NCI-H1694 treated with DMSO at 0.1 percent for 48 hours (cell line): ENCODE data around the gene ZNRD2.

Experiments
- DNase-seq: peaks from one replicate; lab custom pipeline; 2025; lab: John Stamatoyannopoulos, UW

ZNRD2 gene

DNA sequence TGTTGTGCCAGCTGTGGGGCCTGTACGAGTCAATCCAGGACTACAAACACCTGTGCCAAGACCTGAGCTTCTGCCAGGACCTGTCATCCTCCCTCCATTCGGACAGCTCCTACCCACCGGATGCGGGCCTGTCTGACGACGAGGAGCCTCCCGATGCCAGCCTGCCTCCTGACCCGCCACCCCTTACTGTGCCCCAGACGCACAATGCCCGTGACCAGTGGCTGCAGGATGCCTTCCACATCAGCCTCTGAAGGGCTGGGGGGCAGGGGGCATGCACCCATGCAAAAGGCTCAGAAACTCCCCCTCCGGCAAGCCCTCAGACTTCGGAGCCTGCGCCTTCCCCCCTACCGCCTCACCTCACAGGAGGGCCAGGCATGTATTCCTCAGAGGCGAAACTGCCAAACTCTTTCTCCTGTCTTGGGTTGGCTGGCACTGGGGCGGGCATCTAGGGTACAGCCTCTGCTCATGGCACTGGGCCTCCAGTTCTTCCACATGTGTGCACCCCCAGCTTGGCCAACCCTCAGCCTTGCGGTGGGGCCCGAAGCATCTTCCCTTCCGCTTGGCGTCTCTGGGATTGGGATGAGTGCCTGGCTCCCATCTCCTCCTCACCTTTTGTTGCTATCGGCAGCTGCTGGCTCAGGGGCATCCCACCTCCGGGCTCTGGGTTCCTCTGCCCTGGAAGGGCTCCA is 3.3 kb downstream of the ZNRD2 start:
- DNase-seq, result no peak

DNA sequence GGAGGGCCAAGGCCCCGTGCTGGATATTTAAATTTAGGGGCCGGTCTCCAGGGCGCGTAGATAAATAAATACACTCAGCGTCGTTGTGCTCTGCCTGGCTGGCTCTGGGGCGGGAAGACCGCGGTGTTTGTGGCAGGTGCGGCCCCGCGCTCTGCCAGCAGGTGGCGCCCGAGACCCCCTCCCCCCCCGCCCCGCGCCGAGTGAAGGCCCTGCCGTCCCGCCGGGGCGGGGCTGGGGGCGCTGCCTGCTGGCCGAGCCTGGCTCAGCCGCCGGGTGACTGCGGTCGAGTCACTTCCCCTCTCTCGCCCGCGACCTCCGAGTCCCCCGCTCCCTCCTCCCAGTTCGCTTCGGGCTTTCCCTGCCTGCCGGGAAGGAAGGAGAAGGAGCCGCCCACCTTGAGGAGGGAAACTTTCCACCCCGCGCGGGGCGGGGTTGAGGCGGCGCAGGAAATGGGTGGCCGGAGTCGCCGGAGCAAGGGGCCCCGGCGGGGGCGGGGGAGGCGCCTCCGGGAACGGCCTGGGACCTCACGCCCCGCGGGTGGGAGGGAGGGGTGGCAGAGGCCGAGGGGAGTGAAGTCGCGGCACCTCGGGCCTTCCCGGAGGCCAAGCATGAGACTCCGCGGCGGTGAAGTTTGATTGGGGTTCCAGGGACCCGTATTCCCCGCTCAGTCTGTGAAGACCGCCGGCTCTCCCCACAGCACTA is 4.0 kb downstream of the ZNRD2 start:
- peak; percentile 43 for DNase-seq

DNA sequence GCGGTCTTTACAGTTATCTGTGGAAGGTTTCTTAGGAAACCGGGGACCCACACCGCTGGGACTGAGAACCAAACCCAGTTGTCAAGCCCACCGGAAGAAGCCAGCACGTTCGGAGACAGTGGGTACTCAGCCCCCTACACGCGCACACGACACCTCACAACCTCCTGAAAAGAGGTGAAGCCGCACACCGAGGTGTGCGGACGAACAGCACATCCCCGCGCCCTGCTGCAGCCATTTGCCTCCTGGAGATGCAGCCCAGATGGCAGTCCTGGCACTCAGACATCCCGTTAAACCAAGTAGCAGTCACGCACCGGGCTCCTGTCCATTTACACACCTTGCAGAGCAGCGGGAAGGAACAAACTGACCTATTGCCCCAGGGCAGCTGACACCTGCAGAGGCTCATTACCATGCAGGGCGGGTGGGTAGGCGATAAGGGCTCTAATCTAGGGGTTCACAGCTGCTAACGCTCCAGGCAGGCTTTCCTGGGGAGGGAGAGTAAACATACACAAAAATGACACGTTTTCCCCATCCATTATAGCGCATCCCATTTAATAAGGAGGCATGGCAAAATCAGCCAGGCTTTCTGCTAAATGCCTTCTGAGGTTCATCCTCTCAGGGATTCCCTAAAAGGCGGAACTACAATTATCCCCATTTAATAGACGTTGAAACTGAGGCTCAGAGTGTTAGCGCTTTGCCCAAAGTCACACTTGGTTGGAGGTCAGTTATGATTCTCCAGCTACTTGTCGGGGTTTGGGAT is 4.7 kb downstream of the ZNRD2 start:
- DNase-seq, result no peak

DNA sequence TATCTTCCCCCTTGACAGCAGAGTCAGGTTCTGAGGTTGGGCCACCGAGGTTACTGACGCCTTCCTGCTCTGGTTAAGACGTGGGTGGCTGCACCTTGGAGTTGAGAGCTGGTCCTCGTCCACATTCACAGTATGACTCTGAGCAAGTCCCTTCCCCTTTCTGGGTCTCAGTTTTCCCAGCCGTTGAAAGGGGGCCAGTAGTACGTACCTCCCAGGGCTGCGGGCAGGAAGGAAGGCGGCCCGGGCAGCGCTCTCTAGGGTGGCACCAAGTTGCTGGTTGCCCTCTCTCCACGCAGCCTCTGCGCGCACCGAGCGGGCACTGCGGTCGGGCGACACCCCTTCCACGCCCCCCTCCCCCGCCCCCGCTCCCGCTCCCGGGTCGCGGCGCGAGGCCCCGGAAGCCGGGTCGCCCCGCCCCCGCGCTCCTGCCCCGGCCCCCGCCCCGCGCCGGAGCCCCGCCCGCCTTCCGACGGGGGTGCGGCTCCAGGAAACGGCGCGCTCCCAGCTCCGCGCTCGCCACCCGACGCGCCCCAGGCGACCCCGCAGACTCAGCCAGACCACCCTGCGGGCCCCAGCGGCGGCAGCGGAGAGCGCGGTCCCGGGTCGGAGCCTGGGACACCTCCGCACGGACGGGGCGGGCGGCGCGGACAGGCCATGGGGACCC is 5.4 kb downstream of the ZNRD2 start, which contains the start of gene EHBP1L1:
EHBP1L1 (plus strand) TSS at position 486 of the 664 bp plus-strand sequence. CDS start 250 bp downstream, outside the sequence.
- no peak for DNase-seq

DNA sequence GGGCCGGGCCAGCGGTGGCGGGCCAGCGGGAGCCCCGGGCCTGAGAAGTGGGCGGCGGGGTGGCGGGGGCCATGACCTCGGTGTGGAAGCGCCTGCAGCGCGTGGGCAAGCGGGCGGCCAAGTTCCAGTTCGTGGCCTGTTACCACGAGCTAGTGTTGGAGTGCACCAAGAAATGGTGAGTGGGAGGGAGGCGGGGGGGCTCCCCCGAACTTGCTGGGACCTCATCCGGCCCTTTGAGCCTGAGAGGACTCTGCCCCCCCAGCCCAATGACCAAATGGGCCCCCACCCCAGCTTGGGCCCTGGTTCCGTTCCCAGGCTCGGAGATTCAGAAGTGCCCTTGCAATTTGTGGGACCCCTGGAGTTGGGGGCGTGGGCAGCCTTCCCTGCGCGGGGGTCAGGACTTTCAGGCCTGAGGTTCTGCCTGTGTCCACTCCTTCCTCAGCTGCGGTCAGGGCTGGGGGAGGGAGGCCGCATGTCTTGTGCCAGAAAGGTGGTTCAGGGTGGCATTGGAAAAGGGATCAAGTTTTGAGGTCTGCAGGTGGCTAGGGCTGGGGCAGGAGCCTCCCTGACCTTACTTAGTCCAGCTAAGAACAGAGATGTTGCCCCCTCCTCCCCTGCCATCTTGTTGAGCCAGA is 6.1 kb downstream of the ZNRD2 start:
- no peak for DNase-seq

GRCh38 chr11:65576867-65577755 is 6.8 kb downstream of the ZNRD2 start:
- no peak for DNase-seq

GRCh38 chr11:65577756-65578109 is 7.5 kb downstream of the ZNRD2 start:
- DNase-seq, result no peak

- DNase-seq, result no peak
Measured at GRCh38 chr11:65578134-65578533, 7.9 kb downstream of the ZNRD2 start.

GRCh38 chr11:65578667-65579066 is 8.4 kb downstream of the ZNRD2 start:
- DNase-seq, result no peak

DNA sequence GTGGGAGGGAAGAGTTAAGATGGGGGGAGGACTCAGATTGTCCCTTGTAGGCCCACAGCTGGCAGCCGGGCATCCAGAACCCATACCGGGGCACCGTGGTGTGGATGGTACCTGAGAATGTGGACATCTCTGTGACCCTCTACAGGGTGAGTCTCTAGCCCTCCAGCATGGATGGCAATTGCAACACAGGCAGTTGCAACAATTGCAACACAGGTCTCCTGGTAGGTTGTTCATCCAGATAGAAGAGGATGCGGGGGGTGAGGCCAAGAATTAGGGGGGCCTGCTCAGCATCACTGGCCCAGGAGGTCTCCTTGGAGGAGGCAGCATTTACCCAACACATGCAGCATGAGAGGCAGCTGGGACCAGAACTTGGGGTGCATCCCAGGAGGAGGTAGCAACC is 9.0 kb downstream of the ZNRD2 start:
- DNase-seq, result no peak

DNA sequence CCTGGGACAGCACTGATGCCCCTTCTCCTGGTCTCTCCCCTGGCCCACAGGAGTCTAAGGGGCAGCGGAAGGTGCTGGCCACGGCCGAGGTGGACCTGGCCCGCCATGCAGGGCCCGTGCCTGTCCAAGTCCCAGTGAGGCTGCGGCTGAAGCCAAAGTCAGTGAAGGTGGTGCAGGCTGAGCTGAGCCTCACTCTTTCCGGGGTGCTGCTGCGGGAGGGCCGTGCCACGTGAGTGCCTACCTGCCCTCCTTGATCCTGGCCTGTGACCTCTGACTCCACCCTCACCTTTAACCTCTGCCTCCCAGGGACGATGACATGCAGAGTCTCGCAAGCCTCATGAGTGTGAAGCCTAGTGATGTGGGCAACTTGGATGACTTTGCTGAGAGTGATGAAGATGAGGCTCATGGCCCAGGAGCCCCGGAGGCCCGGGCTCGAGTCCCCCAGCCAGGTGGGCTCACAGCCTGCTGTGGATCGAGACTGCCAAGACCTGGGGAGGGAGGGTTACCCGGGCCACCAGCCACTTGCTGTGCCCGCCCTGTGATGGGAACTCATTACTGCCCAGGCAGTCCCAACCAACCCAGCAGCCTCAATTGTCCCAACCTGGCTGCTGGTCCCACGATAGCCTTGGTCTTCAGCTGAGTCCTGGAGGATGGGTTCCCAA is 9.9 kb downstream of the ZNRD2 start:
- no peak for DNase-seq

- DNase-seq, result no peak
Measured at GRCh38 chr11:65580756-65581155, 10.5 kb downstream of the ZNRD2 start.

- DNase-seq, result no peak
Measured at GRCh38 chr11:65581928-65582327, 11.7 kb downstream of the ZNRD2 start.

DNA sequence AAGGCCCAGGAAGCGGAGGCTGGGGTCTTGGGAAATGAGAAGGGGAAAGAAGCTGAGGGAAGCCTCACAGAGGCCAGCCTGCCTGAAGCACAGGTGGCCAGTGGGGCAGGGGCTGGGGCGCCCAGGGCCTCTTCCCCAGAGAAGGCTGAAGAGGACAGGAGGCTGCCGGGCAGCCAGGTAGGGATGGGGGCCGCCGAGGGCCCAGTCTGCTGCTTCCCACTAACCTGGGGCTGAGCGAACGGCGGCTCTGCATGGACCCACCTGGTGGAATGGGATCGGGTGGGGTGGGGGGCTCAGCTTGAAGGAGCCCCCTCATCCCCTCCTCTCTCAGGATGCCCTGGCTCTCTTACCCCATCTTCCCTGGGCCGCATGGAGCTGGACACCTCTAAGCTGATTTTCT is 13.3 kb downstream of the ZNRD2 start:
- DNase-seq, result no peak

DNA sequence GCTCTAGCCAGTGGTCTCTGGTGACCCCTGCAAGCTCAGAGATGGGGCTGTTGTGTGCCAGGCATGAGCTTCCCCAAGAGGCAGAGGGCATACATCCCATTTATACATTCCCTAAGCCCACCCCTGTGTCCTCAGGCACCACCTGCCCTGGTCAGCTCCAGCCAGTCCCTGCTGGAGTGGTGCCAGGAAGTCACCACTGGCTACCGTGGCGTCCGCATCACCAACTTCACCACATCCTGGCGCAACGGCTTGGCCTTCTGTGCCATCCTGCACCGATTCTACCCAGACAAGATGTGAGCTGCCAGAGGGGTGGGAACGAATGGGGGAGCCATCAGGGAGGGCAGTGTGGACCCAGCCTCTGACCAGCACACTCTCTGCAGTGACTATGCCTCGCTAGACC is 13.8 kb downstream of the ZNRD2 start:
- DNase-seq, result no peak

- DNase-seq, result no peak
Measured at GRCh38 chr11:65584723-65585171, 14.5 kb downstream of the ZNRD2 start.

DNA sequence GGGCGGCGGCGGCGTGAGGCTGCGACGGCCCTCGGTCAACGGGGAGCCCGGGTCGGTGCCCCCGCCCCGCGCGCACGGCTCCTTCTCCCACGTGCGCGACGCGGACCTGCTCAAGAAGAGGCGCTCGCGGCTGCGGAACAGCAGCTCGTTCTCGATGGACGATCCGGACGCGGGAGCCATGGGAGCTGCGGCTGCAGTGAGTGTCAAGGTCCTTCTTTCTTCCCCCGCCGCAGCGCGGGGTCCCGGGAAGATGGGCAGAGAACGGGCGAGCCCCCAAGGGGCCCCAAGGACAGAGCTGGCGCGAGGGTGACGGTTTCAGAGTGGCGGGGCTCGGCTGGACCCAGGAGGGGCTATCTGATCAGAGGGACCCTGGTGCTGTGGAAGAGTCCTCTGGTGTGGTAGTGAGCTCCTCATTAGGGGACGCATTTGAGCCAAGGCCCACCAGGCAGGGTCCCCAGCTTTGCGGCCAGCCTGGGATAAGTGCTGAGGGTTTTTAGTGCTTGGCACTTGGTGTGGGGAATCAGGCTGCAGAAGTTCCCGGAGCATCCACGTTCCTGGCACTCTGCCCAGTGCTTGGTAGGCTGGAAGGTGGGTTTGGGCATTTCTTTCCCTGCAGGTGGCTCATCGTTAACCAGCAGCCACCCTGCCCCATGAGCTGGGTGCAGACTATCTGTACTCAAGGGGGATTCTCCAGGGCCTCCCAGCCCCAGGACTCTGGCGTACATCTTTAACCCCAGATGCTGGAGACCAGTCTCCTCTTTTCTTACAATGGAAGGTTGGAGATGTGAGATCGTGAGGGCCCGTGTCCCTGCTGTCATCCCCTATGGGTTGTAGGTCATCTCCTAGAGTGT is 15.3 kb downstream of the ZNRD2 start:
- DNase-seq, result no peak

- DNase-seq, result no peak
Measured at GRCh38 chr11:65586247-65586630, 16.0 kb downstream of the ZNRD2 start.

- no peak for DNase-seq
Measured at GRCh38 chr11:65586676-65587075, 16.4 kb downstream of the ZNRD2 start.
